GM19395 (cell line): ENCODE results near the gene POMT1.
A peak's percentile ranks its signal among the peaks of the same experiment; 100 is the strongest.

ENCODE experiments used
- ATAC-seq: cut with Tn5 transposase; IDR thresholded peaks from one replicate; pipeline ENCODE4 v1.9.1; 2021; ENCODE audit warnings: mild to moderate bottlenecking, moderate library complexity; ENCODE audit not compliant: unreplicated experiment

The POMT1 gene

GRCh38 chr9:131523086-131523388 lies 20.3 kb downstream of the POMT1 start:
- no peak for ATAC-seq

GRCh38 chr9:131523451-131524435 lies 21.0 kb downstream of the POMT1 start:
- no peak for ATAC-seq

- ATAC-seq, result no peak
These were observed 22.1 kb downstream of the POMT1 start for GRCh38 chr9:131524665-131525315.

- ATAC-seq, result no peak
These were observed 23.2 kb downstream of the POMT1 start for GRCh38 chr9:131525643-131526565.

- ATAC-seq, result no peak
These were observed 25.5 kb downstream of the POMT1 start for GRCh38 chr9:131528186-131528585.

- ATAC-seq, result no peak
These were observed 26.3 kb downstream of the POMT1 start for GRCh38 chr9:131528886-131529505.

GRCh38 chr9:131529597-131530545 lies 27.2 kb downstream of the POMT1 start:
- no peak for ATAC-seq

- ATAC-seq, result peak; percentile 31
These were observed 27.8 kb downstream of the POMT1 start for GRCh38 chr9:131530546-131530919.

- peak; percentile 81 for ATAC-seq
These were observed 28.5 kb downstream of the POMT1 start, which contains the start of gene UCK1 for GRCh38 chr9:131530920-131531832. TSS of gene UCK1 (minus strand) at chr9:131531263. CDS start at chr9:131531174, 89 bp downstream.

GRCh38 chr9:131534721-131535237 lies 32.1 kb downstream of the POMT1 start:
- ATAC-seq, result no peak

- no peak for ATAC-seq
These were observed 35.2 kb downstream of the POMT1 start for GRCh38 chr9:131537946-131538345.

- ATAC-seq, result no peak
These were observed 36.7 kb downstream of the POMT1 start for GRCh38 chr9:131539223-131539923.

GRCh38 chr9:131543141-131543540 lies 40.4 kb downstream of the POMT1 start:
- ATAC-seq, result no peak

GRCh38 chr9:131545003-131545785 lies 42.5 kb downstream of the POMT1 start, which contains the start of gene PRRT1B:
TSS of gene PRRT1B (plus strand) at chr9:131545523. CDS start at chr9:131545616, 93 bp downstream.
- ATAC-seq, result no peak

GRCh38 chr9:131545786-131546335 lies 43.1 kb downstream of the POMT1 start:
- ATAC-seq, result no peak

- no peak for ATAC-seq
These were observed 43.8 kb downstream of the POMT1 start for GRCh38 chr9:131546336-131547084.
